ENCODE results near the gene LLPH.

DNA sequence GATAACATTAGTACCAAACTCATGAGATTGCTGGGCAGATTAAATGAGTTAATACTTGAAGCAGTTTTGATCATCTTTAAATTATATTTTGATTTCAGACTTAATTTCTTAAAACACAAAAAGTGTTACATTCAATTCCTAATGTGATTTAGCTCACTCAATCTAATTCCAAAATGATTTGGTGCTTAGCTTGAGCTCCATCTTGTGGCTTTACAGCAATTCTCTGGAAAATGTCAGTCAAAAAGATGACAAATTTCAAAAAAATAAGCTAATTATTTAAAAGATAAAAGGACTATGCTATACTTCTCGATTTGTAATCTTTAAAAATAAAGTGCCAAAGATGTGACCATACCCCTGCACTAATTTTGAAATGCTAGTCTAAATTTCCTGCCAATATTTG is 10.1 kb downstream of the LLPH start:
- TF ChIP-seq, protein P1, sequence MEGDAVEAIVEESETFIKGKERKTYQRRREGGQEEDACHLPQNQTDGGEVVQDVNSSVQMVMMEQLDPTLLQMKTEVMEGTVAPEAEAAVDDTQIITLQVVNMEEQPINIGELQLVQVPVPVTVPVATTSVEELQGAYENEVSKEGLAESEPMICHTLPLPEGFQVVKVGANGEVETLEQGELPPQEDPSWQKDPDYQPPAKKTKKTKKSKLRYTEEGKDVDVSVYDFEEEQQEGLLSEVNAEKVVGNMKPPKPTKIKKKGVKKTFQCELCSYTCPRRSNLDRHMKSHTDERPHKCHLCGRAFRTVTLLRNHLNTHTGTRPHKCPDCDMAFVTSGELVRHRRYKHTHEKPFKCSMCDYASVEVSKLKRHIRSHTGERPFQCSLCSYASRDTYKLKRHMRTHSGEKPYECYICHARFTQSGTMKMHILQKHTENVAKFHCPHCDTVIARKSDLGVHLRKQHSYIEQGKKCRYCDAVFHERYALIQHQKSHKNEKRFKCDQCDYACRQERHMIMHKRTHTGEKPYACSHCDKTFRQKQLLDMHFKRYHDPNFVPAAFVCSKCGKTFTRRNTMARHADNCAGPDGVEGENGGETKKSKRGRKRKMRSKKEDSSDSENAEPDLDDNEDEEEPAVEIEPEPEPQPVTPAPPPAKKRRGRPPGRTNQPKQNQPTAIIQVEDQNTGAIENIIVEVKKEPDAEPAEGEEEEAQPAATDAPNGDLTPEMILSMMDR (IDR thresholded peaks at IDR 0.05), result no peak
- no peak for TF ChIP-seq POLR2A (IDR thresholded peaks at IDR 0.05)
